SIG-M5 treated with dmso at 0.1 percent for 504 hours (cell line): ENCODE results near the gene FGF13.

Experiments
- DNase-seq: peaks from one replicate; lab custom pipeline; 2025; ENCODE audit not compliant: unreplicated experiment; lab: John Stamatoyannopoulos, UW

The FGF13 gene

DNA sequence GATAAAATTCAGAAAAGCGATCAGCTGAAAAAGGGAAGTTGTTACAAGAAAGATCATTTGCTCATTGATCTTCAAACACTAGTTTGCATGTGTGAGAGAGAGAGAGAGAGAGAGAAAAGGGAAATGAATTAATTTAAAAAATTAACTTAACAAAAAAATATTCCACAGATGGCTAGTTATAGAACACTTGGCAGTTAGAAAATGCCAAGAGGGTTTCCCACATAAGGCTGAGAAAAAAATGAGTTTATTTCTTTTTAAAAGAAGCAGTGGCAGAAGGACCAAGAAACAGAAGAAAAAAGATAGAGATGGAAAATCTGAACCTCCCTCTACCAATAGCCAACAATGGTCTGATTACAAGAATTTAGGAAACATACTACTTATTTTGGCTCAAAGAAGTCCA lies 47.1 kb downstream of the FGF13 start:
- DNase-seq, result no peak

DNA sequence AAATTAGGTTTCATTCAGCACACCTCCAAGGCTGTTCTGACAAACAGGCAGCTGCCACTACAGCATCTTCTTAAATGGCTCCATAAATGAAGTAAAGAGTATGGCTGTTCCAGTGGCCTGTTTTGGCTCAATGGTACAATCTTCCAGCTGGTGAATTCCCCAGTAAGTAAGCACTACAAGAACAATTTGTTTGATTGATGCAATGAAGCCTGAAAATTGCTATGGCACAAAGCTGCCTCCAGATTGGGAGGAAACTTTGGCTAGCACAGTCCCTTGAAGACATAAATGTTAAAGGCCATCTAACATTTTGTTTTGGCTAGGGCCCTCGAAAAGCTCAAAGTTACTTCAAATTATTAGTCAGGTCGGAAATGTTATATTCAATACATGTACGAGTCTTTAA lies 47.5 kb downstream of the FGF13 start:
- no peak for DNase-seq

DNA sequence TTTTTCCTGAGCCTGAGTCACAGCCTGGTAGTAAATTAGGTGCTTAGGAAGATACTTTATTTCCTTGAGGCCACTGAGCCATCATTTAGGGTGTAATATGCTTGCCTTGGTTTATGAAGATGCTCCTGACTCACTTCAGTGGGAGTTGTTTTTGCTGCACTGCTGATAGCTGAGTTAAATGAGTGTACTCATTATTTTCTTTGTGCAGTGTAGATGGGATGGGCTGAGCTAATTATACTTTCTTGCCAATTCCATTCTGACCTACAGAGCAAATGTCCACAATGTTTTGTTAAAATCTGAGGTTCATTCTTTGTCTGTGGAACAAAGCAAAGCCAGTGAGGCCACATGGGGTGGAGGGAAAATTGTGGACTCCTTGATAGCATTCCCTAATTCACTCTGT lies 60.0 kb downstream of the FGF13 start:
- DNase-seq, result no peak

DNA sequence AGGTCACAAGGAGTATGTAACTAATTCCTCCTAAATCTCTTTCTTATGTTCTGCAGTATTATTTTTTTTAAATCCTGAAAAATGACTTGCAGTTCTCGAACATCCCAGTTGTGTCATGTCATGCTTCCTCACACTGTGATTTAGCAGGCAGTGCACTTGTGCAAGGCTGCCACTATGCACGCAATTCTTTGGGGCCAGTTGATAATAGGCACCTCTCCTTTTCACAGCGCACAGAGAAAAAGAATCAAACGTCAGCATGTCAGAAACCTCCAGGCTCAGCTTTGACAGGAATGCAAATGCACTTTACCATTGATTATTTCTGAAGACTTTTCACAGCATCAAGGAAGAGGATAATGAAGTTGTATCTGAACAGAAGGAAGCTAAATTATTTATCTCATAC lies 62.9 kb downstream of the FGF13 start:
- DNase-seq, result no peak

DNA sequence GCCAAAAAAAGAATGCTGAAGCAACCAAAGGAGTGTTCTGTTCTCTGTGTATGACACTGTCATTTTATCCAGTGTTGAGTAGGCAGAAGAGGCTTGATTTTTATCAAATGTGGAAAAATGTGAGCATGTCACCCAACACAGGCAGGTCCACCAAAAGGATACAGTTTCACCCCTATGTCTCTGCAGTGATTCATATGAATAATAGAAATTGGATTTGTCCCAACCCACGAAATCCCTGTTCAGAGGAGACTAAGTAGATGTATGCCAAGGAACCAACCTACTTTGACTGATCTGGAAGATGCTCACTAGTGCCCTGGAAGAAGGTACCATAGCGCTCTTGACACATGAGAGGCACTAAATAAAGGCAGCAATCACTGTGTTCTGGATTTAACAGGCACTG lies 72.5 kb downstream of the FGF13 start:
- no peak for DNase-seq
